ENCODE measurements around the gene TMEM100. TPM values are rescaled to one million over a fixed set of nuclear protein-coding genes. Genes with fewer than 3 reads are reported as not detected.

Gene TMEM100
- total RNA-seq, 1 experiment from 2014 or later, result not detected

DNA sequence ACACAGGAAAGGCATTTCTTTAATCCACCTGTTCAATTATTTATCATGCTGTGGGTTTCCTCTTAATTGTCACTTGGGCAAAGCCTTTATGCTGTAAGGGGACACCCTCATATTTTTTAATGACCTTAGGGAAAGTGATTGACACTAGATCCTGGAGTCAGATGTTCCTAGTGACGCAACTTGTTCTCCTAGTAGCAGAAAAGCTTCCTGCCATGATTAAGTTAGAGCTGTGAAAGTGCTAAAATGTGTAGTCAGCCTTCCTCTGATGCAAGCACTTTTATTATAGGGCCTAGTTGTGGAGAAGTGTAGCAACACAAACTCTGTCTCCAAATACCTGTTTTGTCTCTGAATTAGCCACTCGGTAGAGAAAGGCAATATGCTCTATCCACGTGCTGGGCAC, 12.3 kb downstream of the TMEM100 start:
- H3K4me1 ChIP-seq (replicated peaks; ENCODE audit: insufficient read depth), result peaks cover 32% of the 10 kb centered on the region
- no peak overlapping the region for H3K27ac ChIP-seq
- H3K4me2 ChIP-seq, result no peak overlapping the region
- ChIA-PET POLR2A (ENCODE audit: unreplicated experiment) (no interaction called here), CTCF (no interaction called here)
- TF ChIP-seq EZH2 (IDR thresholded peaks at IDR 0.05; ENCODE audit: low read depth), result no peak
- TF ChIP-seq, protein P1, sequence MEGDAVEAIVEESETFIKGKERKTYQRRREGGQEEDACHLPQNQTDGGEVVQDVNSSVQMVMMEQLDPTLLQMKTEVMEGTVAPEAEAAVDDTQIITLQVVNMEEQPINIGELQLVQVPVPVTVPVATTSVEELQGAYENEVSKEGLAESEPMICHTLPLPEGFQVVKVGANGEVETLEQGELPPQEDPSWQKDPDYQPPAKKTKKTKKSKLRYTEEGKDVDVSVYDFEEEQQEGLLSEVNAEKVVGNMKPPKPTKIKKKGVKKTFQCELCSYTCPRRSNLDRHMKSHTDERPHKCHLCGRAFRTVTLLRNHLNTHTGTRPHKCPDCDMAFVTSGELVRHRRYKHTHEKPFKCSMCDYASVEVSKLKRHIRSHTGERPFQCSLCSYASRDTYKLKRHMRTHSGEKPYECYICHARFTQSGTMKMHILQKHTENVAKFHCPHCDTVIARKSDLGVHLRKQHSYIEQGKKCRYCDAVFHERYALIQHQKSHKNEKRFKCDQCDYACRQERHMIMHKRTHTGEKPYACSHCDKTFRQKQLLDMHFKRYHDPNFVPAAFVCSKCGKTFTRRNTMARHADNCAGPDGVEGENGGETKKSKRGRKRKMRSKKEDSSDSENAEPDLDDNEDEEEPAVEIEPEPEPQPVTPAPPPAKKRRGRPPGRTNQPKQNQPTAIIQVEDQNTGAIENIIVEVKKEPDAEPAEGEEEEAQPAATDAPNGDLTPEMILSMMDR (conservative IDR thresholded peaks at IDR 0.05), result no peak
- no peaks in the 10 kb centered on the region for H3K79me2 ChIP-seq (ENCODE audit: low read depth)
- intact Hi-C loops (cut with micrococcal nuclease; ENCODE audit: unreplicated experiment), result no loop called here
- no peak for DNase-seq
- H2AFZ ChIP-seq, result no peak overlapping the region
- no peaks in the 10 kb centered on the region for H4K20me1 ChIP-seq (ENCODE audit: insufficient read depth)
- no TSS peak for BruUV-seq (replicated peaks)
- H3K27me3 ChIP-seq (ENCODE audit: insufficient read depth, low read depth), result peaks cover 22% of the 10 kb centered on the region
- H3K9me3 ChIP-seq (ENCODE audit: insufficient read depth, low read depth), result no peaks in the 10 kb centered on the region
- H3K9me2 ChIP-seq (ENCODE audit: insufficient read depth), result no peaks in the 10 kb centered on the region
- H3K4me3 ChIP-seq, result no peak overlapping the region
- H3K36me3 ChIP-seq (ENCODE audit: low read depth), result no peaks in the 10 kb centered on the region
- H3F3A ChIP-seq (ENCODE audit: insufficient read depth, low read depth), result 0 out of 2 replicates have a peak, but pooled peaks cover 4% of the 10 kb centered on the region

DNA sequence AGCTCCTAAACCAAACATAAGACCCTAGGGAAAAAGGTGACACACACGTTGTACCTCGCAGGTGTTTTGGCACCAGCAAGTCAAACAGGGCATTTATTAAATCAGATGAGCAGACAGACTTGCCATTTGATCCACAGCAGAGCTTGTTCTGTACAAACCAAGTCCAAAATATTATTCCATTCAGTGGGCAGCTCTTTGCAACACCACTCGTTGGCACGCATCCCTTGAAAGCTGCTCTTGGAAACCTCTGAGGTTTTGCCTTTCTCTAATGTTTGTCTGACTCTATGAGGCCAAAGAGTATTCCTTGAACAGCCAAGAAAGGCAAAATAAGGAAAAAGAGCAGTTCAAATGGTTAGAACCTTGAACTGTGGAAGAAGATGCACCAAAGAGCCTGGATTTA, 12.7 kb downstream of the TMEM100 start:
- H2AFZ ChIP-seq, result no peak overlapping the region
- ChIA-PET CTCF (no interaction called here), POLR2A (ENCODE audit: unreplicated experiment) (no interaction called here)
- no peaks in the 10 kb centered on the region for H3K79me2 ChIP-seq (ENCODE audit: low read depth)
- BruUV-seq (replicated peaks), result no TSS peak
- H3K9me2 ChIP-seq (ENCODE audit: insufficient read depth), result no peaks in the 10 kb centered on the region
- intact Hi-C loops (cut with micrococcal nuclease; ENCODE audit: unreplicated experiment), result no loop called here
- H3K27ac ChIP-seq, result no peak overlapping the region
- no peak for DNase-seq
- H3K27me3 ChIP-seq (ENCODE audit: insufficient read depth, low read depth), result peaks cover 20% of the 10 kb centered on the region
- TF ChIP-seq EZH2 (IDR thresholded peaks at IDR 0.05; ENCODE audit: low read depth), result no peak
- TF ChIP-seq, protein P1 (conservative IDR thresholded peaks at IDR 0.05), result no peak
- H3K4me1 ChIP-seq (replicated peaks; ENCODE audit: insufficient read depth), result peaks cover 32% of the 10 kb centered on the region
- no peaks in the 10 kb centered on the region for H3K36me3 ChIP-seq (ENCODE audit: low read depth)
- H4K20me1 ChIP-seq (ENCODE audit: insufficient read depth), result no peaks in the 10 kb centered on the region
- no peak overlapping the region for H3K4me2 ChIP-seq
- no peaks in the 10 kb centered on the region for H3K9me3 ChIP-seq (ENCODE audit: insufficient read depth, low read depth)
- H3F3A ChIP-seq (ENCODE audit: insufficient read depth, low read depth), result 0 out of 2 replicates have a peak, but pooled peaks cover 5% of the 10 kb centered on the region
- H3K4me3 ChIP-seq, result no peak overlapping the region

DNA sequence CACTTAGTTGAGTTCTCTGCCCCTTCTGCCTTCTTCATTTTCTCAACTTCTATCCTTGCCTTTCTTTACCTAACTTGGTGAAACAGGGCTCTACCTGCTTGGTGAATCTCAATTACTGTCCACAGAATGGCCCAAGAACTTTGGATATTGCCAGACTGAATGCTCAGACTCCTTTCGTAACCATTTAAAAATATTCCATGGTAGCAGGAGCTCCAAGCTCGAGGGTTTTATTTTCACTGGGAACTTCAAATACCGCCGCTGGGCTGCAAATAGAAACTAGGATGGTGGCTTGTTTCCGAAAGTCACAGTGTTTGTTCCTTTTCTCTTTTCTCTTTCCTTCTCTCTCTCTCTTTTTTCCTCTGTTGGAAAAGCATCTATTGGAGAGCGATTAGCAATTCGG, 13.2 kb downstream of the TMEM100 start:
- peaks cover 18% of the 10 kb centered on the region for H3K27me3 ChIP-seq (ENCODE audit: insufficient read depth, low read depth)
- CTCF ChIA-PET, result no interaction called here
- no TSS peak for BruUV-seq (replicated peaks)
- H3K9me3 ChIP-seq (ENCODE audit: insufficient read depth, low read depth), result no peaks in the 10 kb centered on the region
- H3K4me3 ChIP-seq, result no peak overlapping the region
- no peaks in the 10 kb centered on the region for H4K20me1 ChIP-seq (ENCODE audit: insufficient read depth)
- peaks cover 32% of the 10 kb centered on the region for H3K4me1 ChIP-seq (replicated peaks; ENCODE audit: insufficient read depth)
- POLR2A ChIA-PET (ENCODE audit: unreplicated experiment), result no interaction called here
- DNase-seq, result no peak
- H3K27ac ChIP-seq, result no peak overlapping the region
- no peak for TF ChIP-seq EZH2 (IDR thresholded peaks at IDR 0.05; ENCODE audit: low read depth)
- TF ChIP-seq, protein P1 (conservative IDR thresholded peaks at IDR 0.05), result no peak
- no peak overlapping the region for H2AFZ ChIP-seq
- H3K79me2 ChIP-seq (ENCODE audit: low read depth), result no peaks in the 10 kb centered on the region
- intact Hi-C loops (cut with micrococcal nuclease; ENCODE audit: unreplicated experiment), result no loop called here
- no peak overlapping the region for H3K4me2 ChIP-seq
- H3K36me3 ChIP-seq (ENCODE audit: low read depth), result no peaks in the 10 kb centered on the region
- H3K9me2 ChIP-seq (ENCODE audit: insufficient read depth), result no peaks in the 10 kb centered on the region
- H3F3A ChIP-seq (ENCODE audit: insufficient read depth, low read depth), result 0 out of 2 replicates have a peak, but pooled peaks cover 5% of the 10 kb centered on the region
